Stimulated activated CD8-positive, alpha-beta memory T cell treated with anti-CD3 and anti-CD28 coated beads, Interleukin-7, amount 100 ng/mL, for 48 hours (primary cell): Measurements from ENCODE around the gene NFKBIE.

Experiments
- DNase-seq, 2 donors: peaks; one replicate each; pipeline ENCODE4 v3.0.0-alpha.2; 2020; ENCODE audit warnings: low read depth in 1 of 2; ENCODE audit errors: extremely low read depth in 1 of 2

NFKBIE gene

GRCh38 chr6:44229376-44230033 lies 35.8 kb downstream of the NFKBIE start:
- no peak for DNase-seq

- no peak for DNase-seq
Measured at GRCh38 chr6:44228836-44229235, 36.5 kb downstream of the NFKBIE start.

GRCh38 chr6:44228433-44228832 lies 36.9 kb downstream of the NFKBIE start:
- no peak for DNase-seq

GRCh38 chr6:44228031-44228430 lies 37.3 kb downstream of the NFKBIE start:
- DNase-seq, result no peak

GRCh38 chr6:44227148-44227793 lies 38.1 kb downstream of the NFKBIE start:
- DNase-seq, result no peak

- DNase-seq, result no peak
Measured at GRCh38 chr6:44226368-44227147, 38.8 kb downstream of the NFKBIE start.

- DNase-seq, result no peak
Measured at GRCh38 chr6:44225579-44226325, 39.6 kb downstream of the NFKBIE start.

GRCh38 chr6:44224965-44225305 lies 40.4 kb downstream of the NFKBIE start:
- no peak for DNase-seq

- no peak for DNase-seq
Measured at GRCh38 chr6:44224029-44224964, 41.1 kb downstream of the NFKBIE start.

- peak; percentile 69 to 76 for DNase-seq
Measured at GRCh38 chr6:44223319-44224028, 41.9 kb downstream of the NFKBIE start, which contains the start of gene SLC29A1. TSS of gene SLC29A1 (plus strand) at chr6:44223595. CDS start at chr6:44227314, 3,719 bp downstream.

- no peak for DNase-seq
Measured at GRCh38 chr6:44222486-44223318, 42.6 kb downstream of the NFKBIE start.

- DNase-seq, result no peak
Measured at GRCh38 chr6:44221961-44222335, 43.4 kb downstream of the NFKBIE start.

GRCh38 chr6:44221291-44221960 lies 43.9 kb downstream of the NFKBIE start:
- DNase-seq, result peak in 1 of 2 donors; percentile 65

GRCh38 chr6:44220913-44221290 lies 44.4 kb downstream of the NFKBIE start:
- DNase-seq, result no peak

GRCh38 chr6:44219815-44220784 lies 45.3 kb downstream of the NFKBIE start:
- no peak for DNase-seq

- no peak for DNase-seq
Measured at GRCh38 chr6:44219053-44219814, 46.1 kb downstream of the NFKBIE start.
